Prostate gland (tissue), 2 donors: ENCODE results near the gene ERVFRD-1.

Source experiments
- CTCF ChIP-seq, 4 experiments: fragments of 200-600 bp in 2 of 4; fragments of 450-650 bp in 2 of 4; sonication (generic) in 2 of 4; IDR thresholded peaks; 1 replicate in 3 of 4; 2 replicates in 1 of 4; pipeline ENCODE4 v1.5.1; 2016 to 2019; ENCODE audit warnings: antibody characterized with exemption in 4 of 4, mild to moderate bottlenecking in 2 of 4, moderate library complexity in 2 of 4
- POLR2A ChIP-seq: fragments of 450-650 bp; IDR thresholded peaks from one replicate; pipeline ENCODE4 v1.6.1; 2016; ENCODE audit warnings: antibody characterized with exemption, mild to moderate bottlenecking

GRCh38 chr6:11130605-11131004 lies 19.1 kb upstream of the ERVFRD-1 start:
- no peak for TF ChIP-seq CTCF (IDR thresholded peaks at IDR 0.05)
- TF ChIP-seq POLR2A, result no peak
